GM18502 (cell line): ENCODE data around the gene SSX2.
"Not testable (repeated sequence)": the region's sequence is repeated elsewhere in the genome, so short reads cannot be mapped to it uniquely, and the experiment has no call there.

Experiments
- ATAC-seq: cut with Tn5 transposase; IDR thresholded peaks from one replicate; pipeline ENCODE4 v1.9.1; 2021; ENCODE audit warnings: mild to moderate bottlenecking; ENCODE audit not compliant: unreplicated experiment, poor library complexity

Gene SSX2, protein sequence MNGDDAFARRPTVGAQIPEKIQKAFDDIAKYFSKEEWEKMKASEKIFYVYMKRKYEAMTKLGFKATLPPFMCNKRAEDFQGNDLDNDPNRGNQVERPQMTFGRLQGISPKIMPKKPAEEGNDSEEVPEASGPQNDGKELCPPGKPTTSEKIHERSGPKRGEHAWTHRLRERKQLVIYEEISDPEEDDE

GRCh38 chrX:52707078-52707477, at the start of gene SSX2:
TSS of gene SSX2 (minus strand) at chrX:52707178. CDS start at chrX:52705749, 1,429 bp downstream.
- ATAC-seq: not testable (repeated sequence)

DNA sequence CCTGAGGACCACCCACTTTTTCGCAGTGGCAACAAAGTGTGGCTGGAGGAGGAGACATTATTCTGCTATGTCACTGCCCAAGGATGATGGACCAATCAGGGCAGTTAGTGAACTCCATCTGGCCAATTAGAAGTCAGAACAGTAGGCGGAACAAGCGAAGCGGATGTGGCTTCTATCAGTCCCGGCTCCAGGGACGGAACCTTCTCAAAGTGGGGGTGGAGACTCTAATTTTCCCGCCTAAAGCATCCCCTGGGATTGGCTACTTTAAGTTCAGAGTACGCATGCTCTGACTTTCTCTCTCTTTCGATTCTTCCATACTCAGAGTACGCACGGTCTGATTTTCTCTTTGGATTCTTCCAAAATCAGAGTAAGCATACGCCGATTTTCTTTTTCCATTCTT, 44.0 kb upstream of the SSX2 start, which contains the start of gene SSX2B:
Gene SSX2B (plus strand): TSS at position 301 of the 400 bp plus-strand sequence. CDS start 1,429 bp downstream, outside the sequence.
- ATAC-seq: not testable (repeated sequence)

DNA sequence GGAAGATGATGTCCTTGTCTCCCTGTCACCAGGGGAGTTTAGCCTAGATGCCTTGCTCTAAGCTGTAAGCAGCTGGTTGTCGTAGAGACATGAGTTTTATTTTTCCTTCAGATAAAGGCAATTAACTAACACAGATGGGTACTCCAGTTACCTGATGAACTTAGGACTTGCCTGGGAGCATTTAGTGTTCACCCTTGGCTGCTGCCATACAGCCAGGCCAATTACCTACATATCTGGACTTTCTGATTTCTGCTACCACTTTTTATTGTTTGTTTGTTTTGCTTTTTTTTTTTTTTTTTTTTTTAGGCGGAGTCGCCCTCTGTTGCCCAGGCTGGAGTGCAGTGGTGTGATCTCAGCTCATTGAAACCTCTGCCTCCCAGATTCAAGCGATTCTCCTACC, 14.9 kb downstream of the SSX2 start:
- ATAC-seq: not testable (repeated sequence)

DNA sequence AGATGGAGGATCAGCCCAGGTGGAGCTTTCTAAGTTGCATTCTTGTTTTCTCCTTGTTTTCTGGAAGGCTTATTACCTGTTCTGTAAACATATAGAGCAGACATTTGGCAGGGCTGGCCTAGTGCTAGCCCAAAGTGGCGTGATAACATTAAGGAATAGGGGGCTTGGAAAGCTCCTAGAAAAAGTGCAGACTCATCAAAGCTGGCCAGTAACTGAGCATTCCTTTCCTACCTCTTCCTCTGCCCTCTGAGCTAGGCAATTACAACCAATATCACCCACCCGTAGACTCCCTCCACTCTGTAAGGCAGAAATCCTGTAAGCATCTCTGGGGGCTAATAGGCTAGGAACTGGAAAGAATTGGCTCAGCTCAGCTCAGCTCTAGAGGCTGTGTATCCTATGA, 44.8 kb downstream of the SSX2 start:
- ATAC-seq: not testable (repeated sequence)

DNA sequence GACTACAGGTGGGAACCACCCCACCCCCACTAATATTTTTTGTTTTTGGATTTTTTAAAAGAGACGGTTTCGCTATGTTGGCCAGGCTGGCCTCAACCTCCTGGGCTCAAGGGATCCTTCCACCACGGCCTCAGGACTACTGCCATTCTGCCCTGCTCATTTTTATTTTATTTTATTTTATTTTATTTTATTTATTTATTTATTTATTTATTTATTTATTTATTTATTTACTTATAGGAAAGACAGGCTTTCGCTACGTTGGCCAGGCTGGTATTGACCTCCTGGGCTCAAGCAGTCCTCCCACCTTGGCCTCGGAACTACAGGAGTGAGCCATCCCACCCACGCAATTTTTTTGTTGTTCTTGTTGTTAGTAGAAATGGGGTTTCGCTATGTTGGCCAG, 51.5 kb downstream of the SSX2 start:
- not testable (repeated sequence) for ATAC-seq

GRCh38 chrX:52654800-52655199, 52.2 kb downstream of the SSX2 start, which contains the start of gene SSX7:
TSS of gene SSX7 (minus strand) at chrX:52654900. CDS start at chrX:52653472, 1,428 bp downstream.
- ATAC-seq: not testable (repeated sequence)

GRCh38 chrX:52650676-52651075, 56.3 kb downstream of the SSX2 start:
- ATAC-seq: not testable (repeated sequence)

GRCh38 chrX:52648956-52649355, 58.0 kb downstream of the SSX2 start:
- not testable (repeated sequence) for ATAC-seq
